Measurements from ENCODE around the gene TMEM253. TPM values are rescaled to one million over a fixed set of nuclear protein-coding genes. Genes with fewer than 3 reads are reported as not detected.
A peak's percentile ranks its signal among the peaks of the same experiment; 100 is the strongest.

Gene TMEM253
- 1.6 TPM in 2 replicates for total RNA-seq
- long read RNA-seq: 0 reads

DNA sequence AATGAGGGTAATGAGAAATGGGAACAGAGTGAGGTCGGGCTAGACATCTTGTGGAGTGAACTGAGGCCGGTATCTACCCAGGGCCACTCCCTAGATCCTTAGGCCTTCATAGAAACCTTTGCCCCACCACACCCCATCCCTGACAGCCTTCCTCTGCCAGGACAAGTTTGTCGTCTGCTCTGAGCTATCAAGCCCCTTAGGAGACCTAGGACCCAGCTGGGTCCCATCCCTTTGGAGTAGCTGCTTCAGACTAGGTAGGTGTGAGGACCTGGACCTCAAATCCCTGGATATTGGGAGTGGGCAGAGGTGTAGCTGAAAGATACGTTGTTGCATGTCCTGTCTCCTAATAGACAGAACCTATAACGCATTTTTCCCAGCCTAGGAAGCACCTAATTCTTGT, at the start of gene TMEM253:
Gene TMEM253, plus strand, starts transcription at position 136 of the 400 bp plus-strand sequence. CDS start 278 bp downstream, outside the sequence.
- H3K27ac Mint-ChIP-seq (ENCODE audit: unreplicated experiment): no peak within 1 kb of the TSS
- H3K27me3 Mint-ChIP-seq (ENCODE audit: low read depth): peaks cover 7% of the 10 kb centered on the region
- H3K36me3 Mint-ChIP-seq (ENCODE audit: low read depth): no peaks in the 10 kb centered on the region
- peak within 1 kb of the TSS; percentile 87 for H3K4me3 Mint-ChIP-seq
- H3K9me3 Mint-ChIP-seq: no peaks in the 10 kb centered on the region
- peaks cover 60% of the 10 kb centered on the region for H3K4me1 Mint-ChIP-seq
- TF ChIP-seq, protein P1, sequence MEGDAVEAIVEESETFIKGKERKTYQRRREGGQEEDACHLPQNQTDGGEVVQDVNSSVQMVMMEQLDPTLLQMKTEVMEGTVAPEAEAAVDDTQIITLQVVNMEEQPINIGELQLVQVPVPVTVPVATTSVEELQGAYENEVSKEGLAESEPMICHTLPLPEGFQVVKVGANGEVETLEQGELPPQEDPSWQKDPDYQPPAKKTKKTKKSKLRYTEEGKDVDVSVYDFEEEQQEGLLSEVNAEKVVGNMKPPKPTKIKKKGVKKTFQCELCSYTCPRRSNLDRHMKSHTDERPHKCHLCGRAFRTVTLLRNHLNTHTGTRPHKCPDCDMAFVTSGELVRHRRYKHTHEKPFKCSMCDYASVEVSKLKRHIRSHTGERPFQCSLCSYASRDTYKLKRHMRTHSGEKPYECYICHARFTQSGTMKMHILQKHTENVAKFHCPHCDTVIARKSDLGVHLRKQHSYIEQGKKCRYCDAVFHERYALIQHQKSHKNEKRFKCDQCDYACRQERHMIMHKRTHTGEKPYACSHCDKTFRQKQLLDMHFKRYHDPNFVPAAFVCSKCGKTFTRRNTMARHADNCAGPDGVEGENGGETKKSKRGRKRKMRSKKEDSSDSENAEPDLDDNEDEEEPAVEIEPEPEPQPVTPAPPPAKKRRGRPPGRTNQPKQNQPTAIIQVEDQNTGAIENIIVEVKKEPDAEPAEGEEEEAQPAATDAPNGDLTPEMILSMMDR (conservative IDR thresholded peaks at IDR 0.05): no peak
- DNase-seq (ENCODE audit: low read depth, low spot score): no peak

DNA sequence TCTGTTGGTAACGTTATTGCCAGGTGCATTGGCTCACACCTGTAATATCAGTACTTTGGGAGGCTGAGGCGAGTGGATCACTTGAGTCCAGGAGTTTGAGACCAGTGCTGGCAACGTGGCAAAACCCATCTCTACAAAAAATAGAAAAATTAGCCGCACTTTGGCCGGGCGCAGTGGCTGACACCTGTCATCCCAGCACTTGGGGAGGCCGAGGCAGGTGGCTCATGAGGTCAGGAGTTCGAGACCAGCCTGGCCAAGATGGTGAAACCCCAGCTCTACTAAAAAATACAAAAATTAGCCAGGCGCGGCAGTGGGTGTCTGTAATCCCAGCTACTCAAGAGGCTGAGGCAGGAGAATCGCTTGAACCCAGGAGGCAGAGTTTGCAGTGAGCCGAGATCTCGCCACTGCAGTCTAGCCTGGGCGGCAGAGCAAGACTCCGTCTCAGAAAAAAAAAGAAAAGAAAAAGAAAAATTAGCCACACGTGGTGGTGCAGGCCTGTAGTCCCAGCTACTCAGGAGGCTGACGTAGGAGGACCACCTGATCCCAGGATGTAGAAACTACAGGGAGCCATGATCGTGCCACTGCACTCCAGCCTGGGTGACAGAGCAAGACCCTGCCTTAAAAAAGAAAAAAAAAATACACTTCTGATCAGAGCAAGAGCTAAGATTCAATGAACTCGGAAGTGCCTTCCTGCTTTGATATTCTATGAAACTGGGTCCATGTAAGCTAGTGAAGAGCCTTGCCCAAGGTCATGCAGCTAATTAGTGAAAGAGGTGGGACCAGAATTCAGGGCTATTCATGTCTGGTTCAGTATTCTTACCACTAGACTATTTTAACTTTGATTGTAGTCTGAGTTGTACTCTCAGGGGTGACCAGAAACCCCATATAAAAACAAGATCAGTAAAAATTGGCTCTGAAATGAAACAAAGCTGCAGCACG, 47.4 kb upstream of the TMEM253 start:
- H3K27me3 Mint-ChIP-seq (ENCODE audit: low read depth): no peaks in the 10 kb centered on the region

DNA sequence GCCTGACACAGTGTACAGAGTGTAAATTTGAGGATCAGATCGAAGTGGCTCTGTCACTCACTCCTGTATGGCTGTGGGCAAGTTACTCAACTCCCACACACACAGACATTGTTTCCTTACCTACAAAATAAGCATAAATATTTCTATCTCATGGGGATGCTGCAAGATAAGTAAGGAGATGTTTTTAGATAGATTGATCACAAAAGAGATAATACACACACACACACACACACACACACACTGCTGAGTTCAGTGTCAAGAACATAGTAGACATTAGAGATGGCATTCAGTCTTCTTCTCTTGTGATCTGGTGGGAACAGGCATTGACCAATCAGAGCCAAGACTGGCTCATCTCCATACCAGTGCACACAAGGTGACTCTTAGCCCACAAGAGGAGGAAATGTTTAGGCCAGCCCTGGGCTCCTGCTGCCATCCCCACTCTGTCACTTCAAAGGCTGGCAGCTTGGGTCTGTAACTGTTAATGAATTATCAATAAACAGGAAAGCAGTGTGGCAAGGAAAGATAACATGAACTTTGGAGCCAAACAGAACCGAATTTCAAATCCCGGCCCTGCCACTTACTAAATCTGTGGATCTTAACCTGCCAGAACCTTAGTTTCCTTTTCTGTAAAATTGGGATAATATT, 46.6 kb upstream of the TMEM253 start:
- Mint-ChIP-seq H3K9me3 (no peaks in the 10 kb centered on the region), H3K4me1 (no peaks in the 10 kb centered on the region), H3K27ac (ENCODE audit: unreplicated experiment) (no peak overlapping the region), H3K4me3 (no peak overlapping the region), H3K27me3 (ENCODE audit: low read depth) (no peaks in the 10 kb centered on the region), H3K36me3 (ENCODE audit: low read depth) (no peaks in the 10 kb centered on the region)
- no peak for DNase-seq (ENCODE audit: low read depth, low spot score)
- TF ChIP-seq, protein P1 (conservative IDR thresholded peaks at IDR 0.05): no peak

More for the DNA sequence above, 47.4 kb upstream of the TMEM253 start:
- Mint-ChIP-seq H3K27ac (ENCODE audit: unreplicated experiment) (no peak overlapping the region), H3K9me3 (no peaks in the 10 kb centered on the region), H3K36me3 (ENCODE audit: low read depth) (no peaks in the 10 kb centered on the region), H3K4me3 (no peak overlapping the region), H3K4me1 (no peaks in the 10 kb centered on the region)
- TF ChIP-seq, protein P1 (conservative IDR thresholded peaks at IDR 0.05): no peak
- DNase-seq (ENCODE audit: low read depth, low spot score): no peak

DNA sequence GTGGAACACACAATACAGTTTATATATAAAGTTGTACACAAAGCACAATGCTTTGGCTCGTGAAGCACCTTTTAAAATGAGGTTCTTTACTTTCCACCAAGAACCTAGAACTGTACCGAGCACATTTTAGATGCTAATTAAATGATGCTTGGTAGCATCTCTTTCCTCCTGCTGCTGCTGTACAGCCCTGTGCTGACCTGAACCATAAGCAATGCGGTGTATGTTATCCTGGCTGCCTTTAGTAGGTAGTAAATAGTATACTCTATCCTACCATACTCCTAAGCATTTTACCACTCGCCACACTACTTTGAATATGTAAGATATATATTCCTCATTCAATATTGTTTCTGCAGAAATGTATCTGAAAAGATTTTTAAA, 46.1 kb upstream of the TMEM253 start:
- TF ChIP-seq, protein P1 (conservative IDR thresholded peaks at IDR 0.05): no peak
- Mint-ChIP-seq H3K27me3 (ENCODE audit: low read depth) (no peaks in the 10 kb centered on the region), H3K4me1 (no peaks in the 10 kb centered on the region), H3K36me3 (ENCODE audit: low read depth) (no peaks in the 10 kb centered on the region), H3K9me3 (no peaks in the 10 kb centered on the region), H3K4me3 (no peak overlapping the region), H3K27ac (ENCODE audit: unreplicated experiment) (no peak overlapping the region)
- DNase-seq (ENCODE audit: low read depth, low spot score): no peak

DNA sequence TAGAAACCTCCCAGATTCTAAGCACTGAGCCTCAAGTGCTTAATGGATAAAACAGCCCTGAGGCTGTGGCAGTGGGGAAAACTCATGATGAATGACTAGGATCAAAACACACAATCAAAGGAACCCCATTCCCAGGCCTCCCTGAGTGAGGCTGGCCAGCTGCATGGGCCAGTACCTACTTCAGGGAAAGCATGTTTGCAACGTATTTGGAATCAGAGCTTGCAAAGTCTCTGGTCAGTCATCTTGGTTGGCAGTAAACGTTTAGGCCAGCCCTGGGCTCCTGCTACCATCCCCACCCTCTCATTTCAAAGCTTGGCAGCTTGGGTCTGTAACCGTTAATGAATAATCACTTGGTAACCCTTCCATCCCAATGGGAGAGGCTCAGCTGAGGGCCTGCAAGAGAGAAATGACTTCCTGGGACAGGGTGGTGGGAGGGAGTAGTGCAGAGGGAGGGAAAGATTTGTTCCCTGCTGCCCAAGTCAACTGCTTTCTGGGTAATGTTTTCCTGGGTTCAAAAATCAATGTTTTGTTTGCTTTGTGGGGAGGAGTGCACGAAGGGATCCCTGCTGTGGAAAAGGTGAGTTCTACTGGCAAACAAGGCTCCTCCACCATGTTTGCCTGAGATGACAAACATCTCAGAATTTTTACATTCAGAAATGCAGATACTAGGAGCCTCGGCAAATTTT, 45.3 kb upstream of the TMEM253 start:
- no peaks in the 10 kb centered on the region for H3K36me3 Mint-ChIP-seq (ENCODE audit: low read depth)
- no peaks in the 10 kb centered on the region for H3K9me3 Mint-ChIP-seq
- H3K27ac Mint-ChIP-seq (ENCODE audit: unreplicated experiment): no peak overlapping the region
- no peak overlapping the region for H3K4me3 Mint-ChIP-seq
- no peaks in the 10 kb centered on the region for H3K27me3 Mint-ChIP-seq (ENCODE audit: low read depth)
- TF ChIP-seq, protein P1 (conservative IDR thresholded peaks at IDR 0.05): no peak
- no peaks in the 10 kb centered on the region for H3K4me1 Mint-ChIP-seq
- no peak for DNase-seq (ENCODE audit: low read depth, low spot score)
